GM21619 (cell line): ENCODE measurements around the gene PLCB2.
A peak's percentile ranks its signal among the peaks of the same experiment; 100 is the strongest.

Source experiments
- ATAC-seq: cut with Tn5 transposase; IDR thresholded peaks from one replicate; pipeline ENCODE4 v1.9.1; 2021; ENCODE audit not compliant: unreplicated experiment

The PLCB2 gene

DNA sequence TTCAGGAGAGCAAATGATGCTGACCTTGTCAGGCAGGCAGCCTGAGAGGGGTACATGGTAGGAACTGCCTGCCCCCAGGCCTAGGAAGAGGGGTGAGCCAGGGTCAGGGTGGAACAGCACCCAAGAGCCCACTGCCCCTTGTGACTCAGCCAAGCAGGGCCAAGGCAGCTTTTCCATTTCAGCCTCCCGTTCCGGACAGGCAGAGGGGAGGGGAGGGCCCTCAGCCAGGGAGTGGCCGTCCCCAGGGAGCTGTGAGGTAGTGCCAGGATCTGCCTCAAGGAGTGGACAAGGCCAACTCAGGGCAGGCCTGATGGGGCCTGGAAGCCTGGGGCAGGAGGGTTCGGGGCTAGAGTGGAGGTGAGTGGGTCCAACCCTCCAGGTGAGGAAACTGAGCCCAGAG lies 19.8 kb downstream of the PLCB2 start:
- no peak for ATAC-seq

GRCh38 chr15:40287505-40287904 lies 20.2 kb downstream of the PLCB2 start:
- ATAC-seq: no peak

DNA sequence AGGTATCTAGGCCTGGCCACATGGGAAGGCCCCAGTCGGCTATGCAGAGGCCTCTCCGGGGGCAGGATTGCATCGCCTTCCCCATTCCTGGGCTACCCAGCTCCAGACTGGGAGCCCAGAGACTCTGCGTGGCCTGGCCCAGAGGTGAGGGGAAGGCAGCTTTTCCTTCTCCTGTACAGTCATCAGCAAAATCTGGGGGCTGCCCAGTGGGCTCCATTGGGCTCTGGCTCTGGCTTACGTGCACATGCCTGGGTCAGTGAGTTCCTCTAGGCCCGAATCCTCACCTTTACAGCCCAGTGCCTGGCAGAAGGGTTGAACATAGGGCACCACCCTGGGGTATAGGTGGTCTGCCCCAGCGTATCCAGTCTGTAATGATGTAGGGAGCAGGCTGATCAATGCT lies 20.9 kb downstream of the PLCB2 start:
- no peak for ATAC-seq

- ATAC-seq: no peak
Observed at GRCh38 chr15:40286061-40286532, 21.6 kb downstream of the PLCB2 start.

DNA sequence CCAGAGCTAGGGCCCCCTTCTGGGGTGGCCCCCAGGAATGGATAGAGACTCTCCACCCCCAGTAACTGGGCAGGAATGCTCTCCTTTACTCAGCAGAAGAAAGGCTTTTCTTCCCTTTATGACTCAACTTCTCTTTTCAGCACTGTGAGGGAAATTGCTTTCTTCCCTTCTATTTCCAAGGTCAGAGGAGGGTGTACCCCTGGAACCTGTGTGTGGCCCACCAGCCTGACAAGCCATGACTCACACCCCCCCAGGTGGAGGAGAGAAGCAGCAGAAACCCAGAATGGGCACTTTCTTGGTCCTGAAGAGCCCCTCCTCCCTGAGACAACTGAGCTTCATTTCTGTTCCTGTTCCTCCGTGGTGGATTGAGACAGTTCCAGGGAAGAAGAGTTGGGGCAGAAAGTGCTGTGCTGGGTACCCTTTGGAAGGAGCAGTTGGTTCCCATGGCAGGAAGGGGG lies 22.2 kb downstream of the PLCB2 start:
- no peak for ATAC-seq

DNA sequence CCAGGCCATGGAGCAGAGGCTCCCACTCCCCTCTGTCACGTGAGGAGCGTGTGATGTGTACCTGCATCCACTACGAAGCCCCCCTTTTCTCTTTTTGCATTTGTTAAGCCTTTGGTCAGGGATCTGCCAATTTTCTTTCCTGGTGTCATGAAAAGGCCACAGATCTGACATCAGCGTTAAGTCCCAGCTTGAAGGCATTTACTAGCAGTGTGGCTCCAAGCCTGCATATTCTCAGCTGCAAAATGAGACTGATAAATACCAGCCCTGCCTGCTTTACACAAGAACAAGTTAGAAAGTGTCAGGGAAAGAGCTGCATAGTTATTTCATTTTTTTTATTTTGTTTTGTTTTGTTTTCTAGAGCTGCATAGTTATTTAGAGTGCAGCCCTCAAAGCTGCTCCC lies 22.6 kb downstream of the PLCB2 start:
- no peak for ATAC-seq

DNA sequence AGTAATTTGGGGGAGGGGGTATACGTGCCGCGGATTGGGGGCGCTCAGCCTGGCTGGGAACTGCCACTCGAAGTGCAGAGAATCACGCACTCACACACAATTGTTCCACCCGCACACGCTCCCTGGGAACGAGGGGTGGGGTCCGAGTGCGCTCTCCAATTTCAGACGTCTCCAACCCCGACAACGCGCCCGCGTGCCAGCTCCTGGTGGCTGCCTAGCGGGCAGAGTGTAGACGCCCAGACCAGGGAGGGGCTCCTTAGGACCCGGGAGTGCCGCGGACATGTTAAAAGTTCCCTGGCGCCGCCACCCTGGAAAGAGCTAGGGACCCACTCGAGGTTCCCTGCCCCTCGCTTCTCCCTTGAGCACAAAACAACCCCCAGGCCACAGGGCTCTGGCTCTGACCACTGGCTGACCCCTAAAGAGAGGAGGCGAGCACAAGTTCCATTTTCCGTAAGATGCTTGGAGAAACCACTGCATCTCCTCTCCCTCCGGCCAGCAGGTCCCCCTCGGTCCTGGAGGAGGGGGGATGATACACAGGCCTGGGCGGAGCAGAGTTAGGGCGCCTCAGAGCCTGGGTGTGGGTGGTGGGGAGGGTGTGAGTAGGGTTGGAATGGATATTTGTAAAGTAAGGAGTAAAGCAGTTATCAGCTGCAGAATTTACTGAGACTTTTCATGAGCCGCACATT lies 24.0 kb downstream of the PLCB2 start:
- no peak for ATAC-seq

GRCh38 chr15:40282869-40283614 lies 24.7 kb downstream of the PLCB2 start, which contains the start of gene ANKRD63:
ANKRD63 (minus strand) TSS chr15:40283064; CDS start chr15:40282586, 478 bp downstream.
- no peak for ATAC-seq

DNA sequence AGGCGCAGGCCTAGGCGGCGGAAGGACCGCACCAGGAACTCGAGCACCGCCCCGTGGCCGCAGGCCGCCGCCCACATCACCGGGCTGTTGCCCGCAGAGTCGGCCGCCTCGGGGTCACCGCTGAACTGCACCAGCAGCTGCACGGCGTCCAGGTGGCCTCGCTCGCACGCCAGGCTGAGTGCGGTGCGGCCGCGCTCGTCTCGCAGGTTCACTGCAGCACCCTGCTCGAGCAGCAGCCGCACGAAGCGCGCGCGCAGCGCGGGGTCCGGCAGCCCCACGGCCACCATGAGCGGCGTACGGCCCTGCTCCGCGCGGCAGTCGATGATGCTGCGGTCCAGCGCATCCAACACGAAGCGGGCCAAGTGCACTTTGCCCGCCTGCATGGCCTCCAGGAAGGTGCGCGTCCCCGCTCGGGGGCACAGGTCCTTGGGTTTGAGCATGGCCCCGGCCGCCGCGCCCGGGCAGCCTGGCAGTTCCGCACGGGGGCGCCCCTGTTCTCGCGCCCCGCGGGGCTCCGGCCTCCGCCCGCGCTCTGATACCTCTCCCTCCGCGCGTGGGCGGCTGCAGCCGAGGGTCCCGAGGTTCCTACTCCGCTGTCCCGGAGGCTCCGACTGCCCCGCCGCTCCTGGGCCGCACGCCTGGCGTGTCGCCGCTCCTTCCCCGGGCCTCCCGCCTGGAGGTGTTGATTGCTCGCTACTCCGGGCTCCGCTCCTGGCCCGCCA lies 25.4 kb downstream of the PLCB2 start:
- ATAC-seq: peak; percentile 40

DNA sequence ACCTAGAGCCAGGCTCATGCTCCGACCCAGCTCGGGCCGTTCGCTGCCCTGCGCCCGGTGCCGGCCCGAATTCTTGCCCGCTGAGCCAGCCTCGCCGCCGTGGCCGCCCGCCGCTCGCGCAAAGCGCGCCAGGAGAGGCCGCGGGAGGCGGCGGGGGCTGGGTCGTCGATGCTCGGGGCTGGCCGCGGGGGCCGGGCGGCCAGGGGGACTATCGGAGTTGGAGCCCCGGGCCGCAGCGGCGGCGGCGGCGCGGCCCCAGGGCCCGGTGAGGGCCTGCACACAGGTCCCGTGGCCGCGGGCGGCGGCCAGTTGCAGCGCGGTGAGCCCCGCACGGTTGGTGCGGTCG lies 26.0 kb downstream of the PLCB2 start:
- ATAC-seq: no peak

- no peak for ATAC-seq
Observed at GRCh38 chr15:40281057-40281800, 26.5 kb downstream of the PLCB2 start.

DNA sequence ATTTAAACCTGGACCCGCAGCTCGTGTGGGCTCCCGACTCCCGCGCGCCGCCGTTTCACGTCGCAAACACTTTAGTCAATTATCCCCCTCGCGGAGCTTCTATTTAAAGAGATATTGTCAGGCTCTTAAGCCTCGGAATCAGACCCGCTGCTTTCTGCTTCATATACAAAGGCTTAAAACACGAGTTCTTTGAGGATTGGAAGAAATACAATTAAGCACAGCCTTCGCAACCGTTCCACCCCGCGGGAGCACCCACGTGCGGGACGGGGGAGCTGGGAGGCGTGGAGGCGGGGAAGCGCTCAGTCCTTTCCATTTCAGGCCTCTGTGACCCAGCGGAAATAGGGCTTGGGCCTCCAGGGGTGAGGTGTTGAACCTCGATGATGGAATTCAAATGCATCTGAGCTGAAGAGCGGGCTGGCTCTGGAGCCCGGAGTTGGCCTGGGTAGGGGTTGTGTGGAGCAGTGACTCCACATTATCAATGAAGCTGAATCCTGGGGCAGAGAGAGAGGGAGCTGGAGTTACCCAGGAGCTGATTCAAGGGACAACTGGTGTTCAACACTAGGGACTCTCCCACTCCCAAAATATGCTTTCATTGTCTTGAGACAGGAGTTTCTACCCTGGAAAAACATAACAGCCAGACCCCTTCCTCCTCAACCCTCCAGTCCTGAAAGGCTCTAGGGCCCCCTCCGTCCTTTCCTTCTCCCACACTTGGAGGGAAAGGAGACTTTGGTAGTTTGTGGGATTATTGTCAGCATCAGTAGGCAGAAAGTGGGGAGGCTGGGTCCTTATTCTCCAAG lies 27.3 kb downstream of the PLCB2 start:
- ATAC-seq: no peak

- ATAC-seq: no peak
Observed at GRCh38 chr15:40279437-40280141, 28.1 kb downstream of the PLCB2 start.

DNA sequence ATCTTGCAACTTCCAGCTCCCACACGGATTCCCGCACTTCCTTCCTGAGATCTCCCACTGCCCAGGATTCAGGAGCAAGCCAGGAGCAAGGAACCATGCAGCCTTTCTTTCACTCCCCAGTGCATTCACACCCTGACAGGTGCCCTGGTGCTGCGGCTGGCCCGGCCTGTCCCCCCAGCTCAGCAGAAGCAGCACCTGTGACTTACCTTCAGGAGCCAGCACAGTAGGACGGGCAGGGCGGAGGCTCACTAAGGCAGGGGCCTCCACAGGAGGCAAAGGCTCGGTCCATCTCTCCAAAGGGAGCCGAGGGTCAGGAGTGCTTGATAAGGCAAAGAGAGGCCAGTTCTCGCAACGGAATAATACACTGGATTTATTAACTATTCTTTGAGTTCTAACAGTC lies 29.7 kb downstream of the PLCB2 start:
- no peak for ATAC-seq

GRCh38 chr15:40277471-40277870 lies 30.3 kb downstream of the PLCB2 start:
- no peak for ATAC-seq

GRCh38 chr15:40276927-40277326 lies 30.8 kb downstream of the PLCB2 start:
- no peak for ATAC-seq

- no peak for ATAC-seq
Observed at GRCh38 chr15:40275954-40276353, 31.8 kb downstream of the PLCB2 start.

- no peak for ATAC-seq
Observed at GRCh38 chr15:40275523-40275922, 32.2 kb downstream of the PLCB2 start.
